GM23338 (cell line): ENCODE measurements around the gene CCL23. TPM values are rescaled to one million over a fixed set of nuclear protein-coding genes. Genes with fewer than 3 reads are reported as not detected.

ENCODE experiments used
- ATAC-seq: fragments of 200-7000 bp; cut with Tn5 transposase; 3 replicates; pipeline ENCODE4 v1.9.1; 2020
- DNase-seq: peaks from one replicate; pipeline ENCODE4 v3.0.0-alpha.2; 2015; ENCODE audit warnings: low spot score
- H2AFZ ChIP-seq: fragments of 200-600 bp; sonication (generic); 2 replicates; pipeline ENCODE4 v1.8.0; 2016; ENCODE audit warnings: antibody characterized with exemption, mild to moderate bottlenecking, moderate library complexity
- H3F3A ChIP-seq: fragments of 200-600 bp; sonication (generic); replicated peaks from 2 replicates; pipeline ENCODE4 v1.8.0; 2017; ENCODE audit warnings: antibody characterized with exemption, mixed run types, low read depth
- H3K27ac ChIP-seq: fragments of 200-600 bp; sonication (generic); 2 replicates; pipeline ENCODE4 v1.6.1; 2016; ENCODE audit warnings: low read depth
- H3K27me3 ChIP-seq: fragments of 200-600 bp; sonication (generic); 2 replicates; pipeline ENCODE4 v1.8.0; 2016; ENCODE audit warnings: mild to moderate bottlenecking, mixed run types, moderate library complexity; ENCODE audit not compliant: insufficient read depth
- H3K36me3 ChIP-seq: fragments of 200-600 bp; sonication (generic); 2 replicates; pipeline ENCODE4 v1.8.0; 2016; ENCODE audit warnings: mild to moderate bottlenecking; ENCODE audit not compliant: insufficient read depth
- H3K4me1 ChIP-seq: fragments of 200-600 bp; sonication (generic); 2 replicates; pipeline ENCODE4 v1.8.0; 2016; ENCODE audit warnings: mild to moderate bottlenecking, moderate library complexity; ENCODE audit not compliant: insufficient read depth
- H3K4me2 ChIP-seq: fragments of 200-600 bp; sonication (generic); 2 replicates; pipeline ENCODE4 v1.7.1; 2017; ENCODE audit warnings: mixed run types
- H3K4me3 ChIP-seq: fragments of 200-600 bp; sonication (generic); 2 replicates; pipeline ENCODE4 v1.6.1; 2016; ENCODE audit warnings: mixed run types
- H3K79me2 ChIP-seq: fragments of 200-600 bp; sonication (generic); replicated peaks from 2 replicates; pipeline ENCODE4 v1.8.0; 2017; ENCODE audit warnings: mild to moderate bottlenecking; ENCODE audit not compliant: insufficient read depth
- H3K9me2 ChIP-seq: fragments of 200-600 bp; sonication (generic); 2 replicates; pipeline ENCODE4 v1.8.0; 2017; ENCODE audit not compliant: insufficient read depth
- H4K20me1 ChIP-seq: fragments of 200-600 bp; sonication (generic); replicated peaks from 2 replicates; pipeline ENCODE4 v1.8.0; 2017; ENCODE audit warnings: mild to moderate bottlenecking; ENCODE audit not compliant: insufficient read depth
- H3K27ac Mint-ChIP-seq: 2 replicates; pipeline ENCODE4 v1.8.0; 2020; ENCODE audit warnings: inconsistent platforms, mild to moderate bottlenecking, moderate library complexity, mixed read lengths
- H3K27me3 Mint-ChIP-seq: 3 replicates; pipeline ENCODE4 v1.8.0; 2022; ENCODE audit warnings: low read depth, mild to moderate bottlenecking, moderate library complexity, mixed read lengths, inconsistent platforms; ENCODE audit not compliant: insufficient read depth, poor library complexity
- H3K36me3 Mint-ChIP-seq: 3 replicates; pipeline ENCODE4 v1.8.0; 2021; ENCODE audit warnings: low read depth, mild to moderate bottlenecking, inconsistent platforms, moderate library complexity, mixed read lengths
- H3K4me1 Mint-ChIP-seq: 3 replicates; pipeline ENCODE4 v1.8.0; 2020; ENCODE audit warnings: mild to moderate bottlenecking, inconsistent platforms, mixed read lengths
- H3K4me3 Mint-ChIP-seq: 3 replicates; pipeline ENCODE4 v1.8.0; 2021; ENCODE audit warnings: moderate library complexity, mild to moderate bottlenecking, inconsistent platforms, mixed read lengths
- H3K9me3 Mint-ChIP-seq: 3 replicates; pipeline ENCODE4 v1.8.0; 2020; ENCODE audit warnings: moderate library complexity, mild to moderate bottlenecking, inconsistent platforms, mixed read lengths
- ETS1 ChIP-seq: IDR thresholded peaks from 2 replicates; pipeline ENCODE4 v1.6.1; 2016; ENCODE audit warnings: antibody characterized with exemption
- EZH2phosphoT487 ChIP-seq: fragments of 200-600 bp; sonication (generic); IDR thresholded peaks from one replicate; pipeline ENCODE4 v1.8.1; 2018; ENCODE audit warnings: antibody characterized with exemption; ENCODE audit not compliant: unreplicated experiment
- JUNB ChIP-seq: IDR thresholded peaks from one replicate; pipeline ENCODE4 v1.6.1; 2016; ENCODE audit warnings: antibody characterized with exemption; ENCODE audit not compliant: unreplicated experiment
- NANOG ChIP-seq: IDR thresholded peaks from 2 replicates; pipeline ENCODE4 v1.6.1; 2016; ENCODE audit warnings: antibody characterized with exemption, borderline replicate concordance
- POLR2AphosphoS5 ChIP-seq: IDR thresholded peaks from 2 replicates; pipeline ENCODE4 v1.6.1; 2016; ENCODE audit warnings: antibody characterized with exemption, low read depth
- REST ChIP-seq: IDR thresholded peaks from one replicate; pipeline ENCODE4 v1.6.1; 2018; ENCODE audit warnings: antibody characterized with exemption; ENCODE audit not compliant: unreplicated experiment
- STAT1 ChIP-seq: IDR thresholded peaks from one replicate; pipeline ENCODE4 v1.6.1; 2016; ENCODE audit warnings: antibody characterized with exemption; ENCODE audit not compliant: unreplicated experiment
- ZNF114 ChIP-seq: fragments of 250-450 bp; sonication (Bioruptor Pico); IDR thresholded peaks from 2 replicates; pipeline ENCODE4 v1.5.0; 2020; ENCODE audit warnings: mild to moderate bottlenecking, moderate library complexity
- ZNF331 ChIP-seq: fragments of 250-450 bp; sonication (Bioruptor Pico); IDR thresholded peaks from 2 replicates; pipeline ENCODE4 v1.5.0; 2020; ENCODE audit warnings: low read depth, mild to moderate bottlenecking, moderate library complexity
- polyA plus RNA-seq: library from polyadenylated mRNA; unstranded; fragments of >200 nt; fragmentation: Nextera tagmentation; extraction: Ambion mirVana; gene quantifications from 2 replicates; pipeline ENCODE4 v1.2.1, GENCODE V29; 2016
- total RNA-seq: library from RNA; depleted of rRNA; stranded (reverse); fragments of >200 nt; shearing (Covaris generic); gene quantifications from 2 replicates; pipeline ENCODE4 v1.2.3, GENCODE V29; 2014
- TF ChIP-seq, protein P1 (sequence below): fragments of 250-450 bp; sonication (Bioruptor Pico); IDR thresholded peaks from 2 replicates; pipeline ENCODE4 v1.5.0; 2020; ENCODE audit warnings: mild to moderate bottlenecking, moderate library complexity

Gene CCL23
- total and polyA plus RNA-seq, 2 experiments from 2014 or later: not detected

GRCh38 chr17:35991075-35991474 is 26.7 kb downstream of the CCL23 start (continued):
- TF ChIP-seq, protein P1, sequence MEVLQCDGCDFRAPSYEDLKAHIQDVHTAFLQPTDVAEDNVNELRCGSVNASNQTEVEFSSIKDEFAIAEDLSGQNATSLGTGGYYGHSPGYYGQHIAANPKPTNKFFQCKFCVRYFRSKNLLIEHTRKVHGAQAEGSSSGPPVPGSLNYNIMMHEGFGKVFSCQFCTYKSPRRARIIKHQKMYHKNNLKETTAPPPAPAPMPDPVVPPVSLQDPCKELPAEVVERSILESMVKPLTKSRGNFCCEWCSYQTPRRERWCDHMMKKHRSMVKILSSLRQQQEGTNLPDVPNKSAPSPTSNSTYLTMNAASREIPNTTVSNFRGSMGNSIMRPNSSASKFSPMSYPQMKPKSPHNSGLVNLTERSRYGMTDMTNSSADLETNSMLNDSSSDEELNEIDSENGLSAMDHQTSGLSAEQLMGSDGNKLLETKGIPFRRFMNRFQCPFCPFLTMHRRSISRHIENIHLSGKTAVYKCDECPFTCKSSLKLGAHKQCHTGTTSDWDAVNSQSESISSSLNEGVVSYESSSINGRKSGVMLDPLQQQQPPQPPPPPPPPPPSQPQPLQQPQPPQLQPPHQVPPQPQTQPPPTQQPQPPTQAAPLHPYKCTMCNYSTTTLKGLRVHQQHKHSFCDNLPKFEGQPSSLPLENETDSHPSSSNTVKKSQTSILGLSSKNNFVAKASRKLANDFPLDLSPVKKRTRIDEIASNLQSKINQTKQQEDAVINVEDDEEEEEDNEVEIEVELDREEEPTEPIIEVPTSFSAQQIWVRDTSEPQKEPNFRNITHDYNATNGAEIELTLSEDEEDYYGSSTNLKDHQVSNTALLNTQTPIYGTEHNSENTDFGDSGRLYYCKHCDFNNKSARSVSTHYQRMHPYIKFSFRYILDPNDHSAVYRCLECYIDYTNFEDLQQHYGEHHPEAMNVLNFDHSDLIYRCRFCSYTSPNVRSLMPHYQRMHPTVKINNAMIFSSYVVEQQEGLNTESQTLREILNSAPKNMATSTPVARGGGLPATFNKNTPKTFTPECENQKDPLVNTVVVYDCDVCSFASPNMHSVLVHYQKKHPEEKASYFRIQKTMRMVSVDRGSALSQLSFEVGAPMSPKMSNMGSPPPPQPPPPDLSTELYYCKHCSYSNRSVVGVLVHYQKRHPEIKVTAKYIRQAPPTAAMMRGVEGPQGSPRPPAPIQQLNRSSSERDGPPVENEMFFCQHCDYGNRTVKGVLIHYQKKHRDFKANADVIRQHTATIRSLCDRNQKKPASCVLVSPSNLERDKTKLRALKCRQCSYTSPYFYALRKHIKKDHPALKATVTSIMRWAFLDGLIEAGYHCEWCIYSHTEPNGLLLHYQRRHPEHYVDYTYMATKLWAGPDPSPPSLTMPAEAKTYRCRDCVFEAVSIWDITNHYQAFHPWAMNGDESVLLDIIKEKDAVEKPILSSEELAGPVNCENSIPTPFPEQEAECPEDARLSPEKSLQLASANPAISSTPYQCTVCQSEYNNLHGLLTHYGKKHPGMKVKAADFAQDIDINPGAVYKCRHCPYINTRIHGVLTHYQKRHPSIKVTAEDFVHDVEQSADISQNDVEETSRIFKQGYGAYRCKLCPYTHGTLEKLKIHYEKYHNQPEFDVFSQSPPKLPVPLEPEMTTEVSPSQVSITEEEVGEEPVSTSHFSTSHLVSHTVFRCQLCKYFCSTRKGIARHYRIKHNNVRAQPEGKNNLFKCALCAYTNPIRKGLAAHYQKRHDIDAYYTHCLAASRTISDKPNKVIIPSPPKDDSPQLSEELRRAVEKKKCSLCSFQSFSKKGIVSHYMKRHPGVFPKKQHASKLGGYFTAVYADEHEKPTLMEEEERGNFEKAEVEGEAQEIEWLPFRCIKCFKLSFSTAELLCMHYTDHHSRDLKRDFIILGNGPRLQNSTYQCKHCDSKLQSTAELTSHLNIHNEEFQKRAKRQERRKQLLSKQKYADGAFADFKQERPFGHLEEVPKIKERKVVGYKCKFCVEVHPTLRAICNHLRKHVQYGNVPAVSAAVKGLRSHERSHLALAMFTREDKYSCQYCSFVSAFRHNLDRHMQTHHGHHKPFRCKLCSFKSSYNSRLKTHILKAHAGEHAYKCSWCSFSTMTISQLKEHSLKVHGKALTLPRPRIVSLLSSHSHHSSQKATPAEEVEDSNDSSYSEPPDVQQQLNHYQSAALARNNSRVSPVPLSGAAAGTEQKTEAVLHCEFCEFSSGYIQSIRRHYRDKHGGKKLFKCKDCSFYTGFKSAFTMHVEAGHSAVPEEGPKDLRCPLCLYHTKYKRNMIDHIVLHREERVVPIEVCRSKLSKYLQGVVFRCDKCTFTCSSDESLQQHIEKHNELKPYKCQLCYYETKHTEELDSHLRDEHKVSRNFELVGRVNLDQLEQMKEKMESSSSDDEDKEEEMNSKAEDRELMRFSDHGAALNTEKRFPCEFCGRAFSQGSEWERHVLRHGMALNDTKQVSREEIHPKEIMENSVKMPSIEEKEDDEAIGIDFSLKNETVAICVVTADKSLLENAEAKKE: no peak
- no peak for TF ChIP-seq STAT1
- TF ChIP-seq REST: no peak
- no peak for TF ChIP-seq ZNF331 (CRISPR knock-in tag)
- TF ChIP-seq ZNF114: no peak
- no peak for TF ChIP-seq NANOG
- TF ChIP-seq POLR2AphosphoS5: no peak

GRCh38 chr17:35988164-35988563 is 29.6 kb downstream of the CCL23 start:
- Histone ChIP-seq H3K27me3 (no peaks in the 10 kb centered on the region), H4K20me1 (no peaks in the 10 kb centered on the region), H3K79me2 (no peaks in the 10 kb centered on the region), H3K4me3 (no peak overlapping the region), H3K27ac (no peak overlapping the region), H3K36me3 (no peaks in the 10 kb centered on the region), H3F3A (no peaks in the 10 kb centered on the region), H3K9me2 (no peaks in the 10 kb centered on the region; the same call in 1 of the 2 replicates), H2AFZ (no peak overlapping the region), H3K4me1 (no peaks in the 10 kb centered on the region), H3K4me2 (no peak overlapping the region)
- Mint-ChIP-seq H3K27ac (no peak overlapping the region), H3K9me3 (no peaks in the 10 kb centered on the region), H3K4me1 (no peaks in the 10 kb centered on the region), H3K27me3 (peaks cover 3% of the 10 kb centered on the region), H3K4me3 (no peak overlapping the region), H3K36me3 (no peaks in the 10 kb centered on the region)
- DNase-seq: no peak
- ATAC-seq: no peak
- TF ChIP-seq ZNF114: no peak
- no peak for TF ChIP-seq JUNB
- no peak for TF ChIP-seq EZH2phosphoT487
- TF ChIP-seq ETS1: no peak
- no peak for TF ChIP-seq ZNF331 (CRISPR knock-in tag)
